K562 (cell line): ENCODE results near the gene COL1A2. TPM values are rescaled to one million over a fixed set of nuclear protein-coding genes. Genes with fewer than 3 reads are reported as not detected.

Experiments
- BCLAF1 ChIP-seq, 2 experiments: fragments of 450-650 bp in 1 of 2; IDR thresholded peaks; 2 replicates each; pipeline ENCODE4 v1.6.1; 2011 to 2017; ENCODE audit warnings: low read depth in 2 of 2, antibody characterized with exemption in 1 of 2, borderline replicate concordance in 1 of 2, low read length in 1 of 2, mild to moderate bottlenecking in 1 of 2, mixed read lengths in 1 of 2; ENCODE audit not compliant: control insufficient read depth in 1 of 2
- CBFA2T2 ChIP-seq: fragments of 450-650 bp; conservative IDR thresholded peaks from 2 replicates; pipeline ENCODE4 v1.6.1; 2017; ENCODE audit warnings: mild to moderate bottlenecking
- CEBPG ChIP-seq, 3 experiments: fragments of 200-800 bp in 1 of 3; sonication (Bioruptor generic) in 1 of 3; sonication (generic) in 1 of 3; formaldehyde crosslinking in 1 of 3; IDR thresholded peaks in 2 of 3; conservative IDR thresholded peaks in 1 of 3; 2 replicates each; pipeline versions ENCODE4 v1.6.1 to v1.8.0; 2016 to 2022; ENCODE audit warnings: missing compliant biosample characterization in 2 of 3, missing genetic modification characterization in 2 of 3, mild to moderate bottlenecking in 1 of 3, missing genetic modification reagents in 1 of 3
- CGGBP1 ChIP-seq: fragments of 250-450 bp; sonication (Bioruptor Pico); IDR thresholded peaks from 2 replicates; pipeline ENCODE4 v1.9.0; 2021; ENCODE audit warnings: mild to moderate bottlenecking
- EP300 ChIP-seq: IDR thresholded peaks from 2 replicates; pipeline ENCODE4 v1.6.1; 2012; ENCODE audit warnings: low read length, improper control_type of control experiment
- FOXK2 ChIP-seq, 2 experiments: fragments of 450-650 bp; IDR thresholded peaks in 1 of 2; conservative IDR thresholded peaks in 1 of 2; 2 replicates each; pipeline ENCODE4 v1.6.1; 2016; ENCODE audit warnings: low read depth in 2 of 2, mild to moderate bottlenecking in 1 of 2
- NKRF ChIP-seq: fragments of 450-650 bp; IDR thresholded peaks from 2 replicates; pipeline ENCODE4 v1.6.1; 2016; ENCODE audit warnings: borderline replicate concordance
- RAD21 ChIP-seq, 2 experiments: fragments of 250-450 bp in 1 of 2; fragments of 450-650 bp in 1 of 2; sonication (Bioruptor Pico) in 1 of 2; formaldehyde crosslinking in 1 of 2; IDR thresholded peaks in 1 of 2; conservative IDR thresholded peaks in 1 of 2; 2 replicates each; pipeline versions ENCODE4 v1.4.0 to v1.8.0; 2020 to 2022; ENCODE audit warnings: mild to moderate bottlenecking in 2 of 2, moderate library complexity in 1 of 2
- RB1 ChIP-seq: fragments of 450-650 bp; IDR thresholded peaks from 2 replicates; pipeline ENCODE4 v1.6.1; 2017; ENCODE audit warnings: low read depth, mild to moderate bottlenecking
- RBM17 ChIP-seq: fragments of 200-400 bp; formaldehyde crosslinking; IDR thresholded peaks from 2 replicates; pipeline ENCODE4 v1.6.1; 2017; ENCODE audit warnings: low read depth, mild to moderate bottlenecking, low read length, borderline replicate concordance
- SIN3A ChIP-seq, 2 experiments: fragments of 150-350 bp in 1 of 2; IDR thresholded peaks; 2 replicates each; pipeline ENCODE4 v1.6.1; 2011 to 2016; ENCODE audit warnings: borderline replicate concordance in 2 of 2, low read depth in 2 of 2, low read length in 2 of 2, mild to moderate bottlenecking in 2 of 2, moderate library complexity in 2 of 2; ENCODE audit not compliant: control insufficient read depth in 1 of 2
- SREBF2 ChIP-seq: sonication (generic); formaldehyde crosslinking; IDR thresholded peaks from 2 replicates; pipeline ENCODE4 v1.4.0; 2020; ENCODE audit warnings: mild to moderate bottlenecking, missing genetic modification reagents
- THAP7 ChIP-seq: fragments of 250-450 bp; sonication (Bioruptor Pico); IDR thresholded peaks from 2 replicates; pipeline ENCODE4 v1.5.0; 2021
- XRCC3 ChIP-seq: fragments of 450-650 bp; IDR thresholded peaks from 2 replicates; pipeline ENCODE4 v1.6.1; 2017; ENCODE audit warnings: mild to moderate bottlenecking, moderate library complexity
- ZNF280B ChIP-seq: fragments of 250-450 bp; sonication (Bioruptor Pico); IDR thresholded peaks from 2 replicates; pipeline ENCODE4 v1.5.1; 2021; ENCODE audit warnings: mild to moderate bottlenecking
- ZNF583 ChIP-seq: fragments of 250-450 bp; sonication (Bioruptor Pico); IDR thresholded peaks from 2 replicates; pipeline ENCODE4 v1.4.0; 2020
- ZNF589 ChIP-seq: fragments of 200-800 bp; sonication (Bioruptor generic); IDR thresholded peaks from 2 replicates; pipeline ENCODE4 v1.6.1; 2016; ENCODE audit warnings: low read depth, missing genetic modification characterization, missing compliant biosample characterization
- ZNF766 ChIP-seq: fragments of 200-800 bp; sonication (Bioruptor generic); conservative IDR thresholded peaks from 2 replicates; pipeline ENCODE4 v1.6.1; 2016; ENCODE audit warnings: missing genetic modification characterization, missing compliant biosample characterization
- polyA plus RNA-seq, 8 experiments: library from polyadenylated mRNA; depleted of rRNA in 4 of 8; stranded (reverse) in 5 of 8; unstranded in 3 of 8; fragments of >200 nt; fragmentation: Nextera tagmentation in 2 of 8; fragmentation: Illumina TruSeq in 1 of 8; extraction: Ambion mirVana in 2 of 8; extraction: Trizol in 1 of 8; gene quantifications; 2 replicates each; pipeline versions ENCODE4 v1.2.1 to v1.2.3, GENCODE V29; 2011 to 2014; ENCODE audit warnings: inconsistent platforms in 1 of 8, missing spikeins in 1 of 8
- total RNA-seq, 7 experiments: library from RNA; depleted of rRNA in 6 of 7; stranded (reverse); fragments of >200 nt in 6 of 7; fragmentation: Illumina TruSeq in 2 of 7; extraction: Trizol in 2 of 7; gene quantifications; 2 replicates each; pipeline versions ENCODE4 v1.2.1 to v1.2.3, GENCODE V29; 2011 to 2021; ENCODE audit warnings: low replicate concordance in 1 of 7

The COL1A2 gene
- total and polyA plus RNA-seq, 9 of the 15 experiments (the other 6 are each of a cell fraction or from before 2014, with no cell fraction given) = 0.94 to 11.6 (median 1.7) TPM

GRCh38 chr7:94395141-94396036 is 694 bp downstream of the COL1A2 start (continued):
- TF ChIP-seq ZNF280B (no peak), SREBF2 (CRISPR knock-in tag) (no peak), BCLAF1 (IDR thresholded peaks at IDR 0.05; ENCODE audit: borderline replicate concordance in 1 of 2, control insufficient read depth in 1 of 2, low read depth in 2 of 2, low read length in 1 of 2) (no peak), EP300 (no peak), RAD21 (CRISPR knock-in tag; conservative IDR thresholded peaks at IDR 0.05 in 1 of 2, IDR thresholded peaks at IDR 0.05 in 1 of 2) (peak; percentile 75 to 90), CGGBP1 (no peak), ZNF589 (CRISPR knock-in tag) (no peak), XRCC3 (no peak), FOXK2 (conservative IDR thresholded peaks at IDR 0.05 in 1 of 2, IDR thresholded peaks at IDR 0.05 in 1 of 2; ENCODE audit: low read depth in 2 of 2) (no peak), ZNF583 (no peak), CEBPG (CRISPR knock-in tag; IDR thresholded peaks at IDR 0.05) (no peak), CEBPG (tag; conservative IDR thresholded peaks at IDR 0.05 in 1 of 2, IDR thresholded peaks at IDR 0.05 in 1 of 2) (no peak), SIN3A (IDR thresholded peaks at IDR 0.05; ENCODE audit: borderline replicate concordance in 2 of 2, control insufficient read depth in 1 of 2, low read depth in 2 of 2, low read length in 2 of 2) (no peak), CBFA2T2 (no peak), ZNF766 (CRISPR knock-in tag) (no peak), RB1 (0 out of 2 replicates have a peak, but pooled peaks have one; percentile 24), THAP7 (no peak), RBM17 (no peak), NKRF (no peak)
